Measurements from ENCODE around the gene GSTO2.

Gene GSTO2

GRCh38 chr10:104286939-104287338 is 18.0 kb downstream of the GSTO2 start:
- DNase-seq = no peak

DNA sequence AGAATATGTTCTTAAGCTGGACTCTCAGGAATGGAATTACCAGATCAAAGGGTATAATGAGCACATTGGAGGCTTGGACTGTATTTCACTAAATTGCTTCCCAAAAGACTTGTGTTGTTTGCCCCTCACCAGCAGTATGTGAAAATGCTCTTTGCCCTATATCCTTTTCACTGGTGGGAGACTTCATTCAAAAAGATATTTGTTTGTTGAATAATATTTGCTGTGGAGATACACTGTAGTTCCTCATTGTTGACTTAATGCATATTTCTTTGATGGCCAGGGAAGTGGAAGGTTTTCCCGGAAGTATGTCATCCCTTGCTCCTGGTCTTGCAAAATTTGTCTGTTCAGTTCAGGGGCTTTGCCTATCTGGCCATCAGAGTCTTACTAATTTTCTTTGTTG is 19.4 kb downstream of the GSTO2 start:
- no peak for DNase-seq

- DNase-seq = peak; percentile 88
Observed at GRCh38 chr10:104291439-104291951, 22.5 kb downstream of the GSTO2 start.

DNA sequence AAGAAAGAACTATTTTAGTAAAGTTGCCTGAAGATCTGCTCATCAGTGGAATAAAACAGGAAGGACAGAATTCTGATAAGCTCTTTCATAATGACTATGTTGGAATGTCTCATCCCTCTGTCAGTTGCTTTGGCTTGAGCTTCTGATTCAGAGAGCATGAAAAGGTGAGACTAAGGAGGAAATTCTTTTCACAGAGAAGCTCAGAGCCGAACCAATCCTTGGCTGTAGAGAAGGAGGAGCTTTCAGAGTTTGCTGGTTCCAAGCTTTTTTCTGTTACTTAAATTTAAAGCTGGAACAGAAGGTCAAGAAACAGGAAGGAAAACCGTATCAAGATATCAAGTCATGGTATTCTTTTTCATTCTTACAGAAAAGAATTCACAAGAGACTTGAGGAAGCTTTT is 24.0 kb downstream of the GSTO2 start:
- DNase-seq = no peak

DNA sequence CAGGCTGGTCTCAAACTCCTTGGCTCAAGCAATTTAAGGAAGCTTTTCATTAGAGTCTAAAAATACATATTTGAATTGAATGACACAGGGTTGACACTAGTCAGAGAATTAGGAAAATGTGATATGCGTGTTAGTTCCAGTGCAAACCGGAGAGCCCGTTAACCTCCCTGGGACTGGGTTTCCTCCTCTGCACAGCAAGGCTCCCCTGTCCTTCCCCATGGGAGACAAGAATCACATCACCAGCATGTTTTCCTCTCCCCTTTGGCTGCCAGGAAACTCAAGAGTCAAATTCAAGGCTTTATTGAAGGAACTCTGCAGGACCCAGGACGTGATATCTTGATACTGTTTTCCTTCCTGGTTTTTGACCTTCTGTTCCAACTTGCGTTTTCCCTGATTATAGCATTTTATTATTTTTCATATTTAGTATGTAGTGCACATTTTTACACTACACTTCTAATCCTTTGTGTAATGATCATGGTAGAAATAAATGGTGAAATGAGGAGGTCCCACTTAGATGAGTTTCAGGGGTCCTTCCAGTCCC is 24.9 kb downstream of the GSTO2 start:
- no peak for DNase-seq

- no peak for DNase-seq
Observed at GRCh38 chr10:104296687-104297436, 27.9 kb downstream of the GSTO2 start.

GRCh38 chr10:104297697-104298660 is 29.0 kb downstream of the GSTO2 start:
- DNase-seq = peak; percentile 45

GRCh38 chr10:104299031-104299904 is 30.3 kb downstream of the GSTO2 start:
- no peak for DNase-seq

DNA sequence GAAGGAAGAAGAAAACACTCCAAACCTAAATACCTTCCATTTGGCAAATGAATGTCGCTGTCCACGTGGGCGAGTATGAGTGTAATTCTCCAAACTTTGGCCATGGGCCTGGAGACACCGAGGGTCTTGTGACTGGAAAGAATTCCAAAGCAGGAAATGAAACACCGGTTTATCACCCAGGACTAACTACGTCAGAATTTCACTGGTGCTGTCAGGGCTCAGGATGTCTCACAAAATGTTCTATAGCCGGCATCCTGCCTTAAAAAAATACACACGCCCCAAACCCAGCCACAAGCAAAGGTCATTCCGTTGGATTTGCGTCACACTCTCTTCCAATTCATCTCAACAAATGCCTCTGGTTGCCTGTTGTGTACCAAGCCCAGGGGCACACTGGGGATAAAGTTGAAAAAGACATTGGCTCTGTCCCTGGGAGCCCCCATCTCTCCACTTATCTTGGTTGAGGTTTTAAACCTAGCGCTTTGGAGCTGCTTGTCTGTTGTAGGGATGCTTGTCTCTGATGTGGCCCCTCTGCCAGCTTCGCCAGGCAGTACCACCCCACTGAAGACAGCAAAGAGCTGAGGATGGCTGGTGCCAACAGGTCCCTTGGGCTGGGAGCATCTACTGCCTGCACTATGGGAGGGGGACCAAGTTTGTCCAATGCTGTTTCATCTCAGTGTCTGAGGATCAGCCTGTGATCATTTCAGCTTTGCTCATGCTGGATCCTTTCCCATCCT is 31.2 kb downstream of the GSTO2 start:
- DNase-seq = no peak

DNA sequence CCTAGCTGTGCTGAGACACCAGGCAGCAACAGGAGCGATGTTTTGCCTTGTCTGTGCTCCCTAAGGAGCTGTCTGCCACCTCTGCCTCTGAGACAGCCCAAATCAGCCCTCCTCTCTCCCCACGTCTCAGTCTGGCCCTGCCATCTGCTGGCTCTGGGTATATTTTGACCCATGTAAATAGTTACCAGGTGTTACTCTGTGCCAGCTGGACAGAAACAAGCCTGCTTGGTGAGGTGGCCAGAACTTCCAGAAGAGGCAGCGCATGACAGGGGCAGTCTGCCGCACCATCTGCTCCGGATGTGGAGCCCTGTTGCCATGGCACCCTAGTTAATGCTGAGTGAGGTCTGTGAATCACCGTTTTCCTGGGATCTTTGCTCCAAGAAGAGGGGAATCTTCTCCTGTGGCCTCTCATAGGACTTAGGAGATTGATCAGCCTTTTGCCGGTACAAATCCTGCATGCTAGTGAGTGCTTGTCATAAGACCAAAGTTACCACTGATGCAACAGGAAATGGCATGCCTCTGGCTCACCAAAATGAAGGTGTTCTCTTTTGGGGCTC is 31.8 kb downstream of the GSTO2 start:
- no peak for DNase-seq

- DNase-seq = no peak
Observed at GRCh38 chr10:104301907-104302690, 33.1 kb downstream of the GSTO2 start.

DNA sequence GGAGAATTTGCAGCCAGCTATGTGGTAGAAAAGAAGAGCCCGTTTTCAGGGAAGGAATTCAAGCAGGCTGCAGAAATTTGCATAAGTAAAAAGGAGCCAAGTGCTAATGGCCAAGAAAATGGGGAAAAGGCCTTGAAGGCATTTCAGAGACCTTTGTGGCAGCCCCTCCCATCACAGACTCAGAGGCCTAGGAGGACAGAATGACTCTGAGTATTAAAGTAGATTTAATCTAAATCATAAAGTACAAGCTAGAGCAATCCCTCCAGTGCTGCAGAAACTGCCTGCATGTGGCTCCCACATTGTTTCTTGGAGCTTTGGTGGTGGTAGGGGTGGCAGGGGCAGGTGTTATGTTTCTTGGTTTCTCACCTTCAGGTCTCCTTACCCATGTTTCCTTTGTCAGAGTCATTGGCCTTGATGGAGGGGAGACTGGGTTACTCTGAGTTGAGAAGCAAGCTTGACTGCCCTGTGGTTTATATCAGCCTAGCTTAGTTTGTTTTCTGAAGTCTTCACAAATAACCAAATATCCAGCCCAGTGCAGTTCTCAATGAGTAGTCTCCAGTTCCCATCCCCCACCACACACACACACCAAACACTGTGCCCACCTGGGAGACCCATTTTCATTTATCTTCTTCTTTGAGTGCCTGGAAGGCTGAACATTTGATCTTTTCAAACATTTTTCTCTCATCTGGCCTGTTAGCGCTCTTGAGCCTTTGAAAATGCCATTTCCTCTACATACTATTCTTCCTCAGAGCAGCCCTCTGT is 34.8 kb downstream of the GSTO2 start:
- DNase-seq = no peak

DNA sequence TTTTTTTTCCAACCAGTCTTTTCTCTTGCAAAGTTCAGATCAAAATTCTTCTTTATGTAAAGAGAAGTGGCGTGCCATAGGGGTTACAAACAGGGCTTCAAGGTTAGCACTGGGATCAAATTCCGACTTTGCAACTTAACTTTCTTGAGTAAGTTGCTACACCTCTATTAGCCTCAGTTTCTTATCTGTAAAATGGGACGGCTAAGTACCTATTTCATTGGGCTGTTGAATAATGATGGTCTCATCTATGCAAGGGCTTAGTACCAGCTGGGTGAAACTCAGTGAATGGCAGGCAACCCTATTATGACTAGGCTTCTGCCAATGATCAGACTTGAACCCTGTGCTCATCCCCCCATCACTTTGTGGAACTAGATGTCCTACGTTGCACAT is 35.4 kb downstream of the GSTO2 start:
- DNase-seq = no peak

GRCh38 chr10:104304927-104305326 is 35.9 kb downstream of the GSTO2 start:
- no peak for DNase-seq

- DNase-seq = no peak
Observed at GRCh38 chr10:104306897-104307296, 37.9 kb downstream of the GSTO2 start.

DNA sequence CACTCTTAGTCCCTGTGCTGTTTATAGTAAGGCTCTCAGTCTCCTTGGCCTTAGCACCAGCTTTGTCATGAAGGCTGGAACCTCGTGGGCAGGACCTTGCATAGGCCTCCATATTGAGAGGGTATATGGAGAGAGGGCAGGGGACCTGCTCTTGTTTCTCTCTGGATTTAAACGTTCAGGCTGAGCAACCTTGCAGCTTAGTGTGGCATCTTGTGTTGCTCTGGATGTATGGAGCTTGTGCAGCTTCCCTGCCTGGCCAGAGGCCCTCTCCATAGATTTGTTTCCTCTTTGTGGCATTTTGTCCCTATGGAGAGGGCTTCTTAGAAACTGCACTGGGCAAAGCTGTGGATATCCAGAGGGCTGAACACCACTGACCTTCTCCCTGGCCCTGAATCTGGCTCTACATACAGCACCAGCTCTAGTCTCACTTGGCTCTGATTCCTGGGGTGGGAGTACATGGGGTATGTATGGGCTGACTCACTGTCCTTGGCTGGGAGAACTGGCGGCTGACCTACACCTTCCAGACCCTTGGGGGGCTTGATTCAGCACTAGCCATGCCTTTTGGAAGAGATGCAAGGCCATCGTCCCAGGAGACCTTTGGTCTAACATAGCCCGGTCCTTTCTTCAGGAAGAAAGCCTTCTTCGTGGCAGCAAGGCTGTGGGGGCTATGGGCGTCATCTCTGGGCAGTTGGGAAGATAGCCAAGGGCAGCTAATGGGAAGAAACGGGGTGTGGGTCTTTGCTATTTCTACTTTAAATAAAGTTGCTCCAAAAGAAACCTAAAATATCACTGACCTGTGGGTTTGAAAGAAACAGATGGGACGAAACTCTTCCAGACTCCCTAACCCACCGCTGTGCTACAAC is 38.8 kb downstream of the GSTO2 start:
- no peak for DNase-seq

DNA sequence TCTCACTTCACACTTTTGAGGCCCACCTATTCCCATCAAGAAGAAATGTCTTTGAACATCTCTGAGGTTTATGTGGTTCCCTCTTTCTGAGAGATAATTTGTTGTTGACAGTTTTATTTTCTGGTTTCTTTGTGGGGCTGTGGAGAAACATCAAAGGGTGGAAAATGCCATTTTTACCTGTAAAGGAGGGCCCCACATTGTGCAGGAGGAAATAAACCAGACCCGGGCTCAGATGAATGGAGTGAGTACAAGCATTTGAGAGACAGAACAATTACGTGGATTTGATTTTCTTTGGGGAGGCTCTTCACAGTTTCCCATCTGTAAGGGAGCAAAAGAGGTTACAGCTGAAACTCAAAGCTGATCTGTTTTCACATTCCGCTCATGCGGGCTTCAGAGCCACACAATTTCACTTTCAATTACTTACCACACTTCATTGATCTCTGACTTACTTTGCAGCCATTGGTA is 39.5 kb downstream of the GSTO2 start:
- peak; percentile 22 for DNase-seq

Measured in activated naive CD4-positive, alpha-beta T cell treated with Interleukin-2 at 50 U/mL for 16 hours (primary cell).